GM10248 (cell line): ENCODE data around the gene MELTF.
"Not testable (repeated sequence)": the region's sequence is repeated elsewhere in the genome, so short reads cannot be mapped to it uniquely, and the experiment has no call there.

Experiments used
- CTCF ChIA-PET: fragments of 300-600 bp; sonication (Branson Sonifier 250); formaldehyde crosslinking; extraction: SDS; loops from one replicate; lab custom pipeline; 2021; ENCODE audit warnings: antibody characterized with exemption; lab: Yijun Ruan, JAX
- POLR2A ChIA-PET: fragments of 350-650 bp; sonication (Branson Sonifier 250); formaldehyde crosslinking; extraction: SDS; loops from one replicate; lab custom pipeline; 2020; ENCODE audit warnings: antibody characterized with exemption; lab: Yijun Ruan, JAX
- DNase-seq: peaks from one replicate; pipeline ENCODE4 v3.0.0; 2012; ENCODE audit errors: extremely low spot score
- CTCF ChIP-seq: IDR thresholded peaks from 2 replicates; pipeline ENCODE4 v1.5.1; 2012; ENCODE audit warnings: mild to moderate bottlenecking, low read depth; ENCODE audit errors: extremely low read depth, missing control alignments, control extremely low read depth

Gene MELTF

GRCh38 chr3:197042539-197042938, 12.9 kb upstream of the MELTF start:
- TF ChIP-seq CTCF: no peak
- ChIA-PET CTCF (interaction anchor here (1.2 to 7.6 kb wide), 2 partner anchors 12 to 40 kb away, joined by 4 to 89 read pairs; partner anchors contain the start of gene MELTF), POLR2A (no interaction called here)
- DNase-seq: no peak

GRCh38 chr3:197041875-197042488, 12.4 kb upstream of the MELTF start:
- POLR2A ChIA-PET: no interaction called here
- no peak for DNase-seq
- TF ChIP-seq CTCF: no peak
- CTCF ChIA-PET: interaction anchor here (0.7 to 7.6 kb wide), 3 partner anchors 12 to 39 kb away, joined by 3 to 89 read pairs (median 4); partner anchors contain the start of gene MELTF

DNA sequence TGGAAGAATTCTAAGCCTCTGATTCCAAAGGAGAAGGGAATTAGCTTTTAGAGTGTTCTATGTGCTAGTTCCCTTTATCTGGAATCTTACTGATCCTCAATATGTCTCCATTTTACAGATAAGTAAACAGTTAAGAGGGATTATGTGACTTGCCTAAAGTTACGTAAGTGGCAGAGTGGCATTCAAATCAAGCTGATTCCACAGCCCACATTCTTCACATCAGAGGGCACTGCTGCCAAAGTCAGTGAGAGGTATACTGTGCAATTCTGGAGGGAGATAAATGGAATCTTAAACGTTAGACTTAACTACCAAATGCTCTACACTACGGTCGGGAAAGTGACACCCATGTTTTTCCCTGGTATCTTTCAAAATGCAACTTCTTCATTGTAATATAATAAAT, 11.0 kb upstream of the MELTF start:
- DNase-seq: no peak
- TF ChIP-seq CTCF: no peak
- ChIA-PET CTCF (interaction anchor here (7.6 kb wide), 1 partner anchor 10 kb away, joined by 89 read pairs; the partner anchor contains the start of gene MELTF), POLR2A (no interaction called here)

DNA sequence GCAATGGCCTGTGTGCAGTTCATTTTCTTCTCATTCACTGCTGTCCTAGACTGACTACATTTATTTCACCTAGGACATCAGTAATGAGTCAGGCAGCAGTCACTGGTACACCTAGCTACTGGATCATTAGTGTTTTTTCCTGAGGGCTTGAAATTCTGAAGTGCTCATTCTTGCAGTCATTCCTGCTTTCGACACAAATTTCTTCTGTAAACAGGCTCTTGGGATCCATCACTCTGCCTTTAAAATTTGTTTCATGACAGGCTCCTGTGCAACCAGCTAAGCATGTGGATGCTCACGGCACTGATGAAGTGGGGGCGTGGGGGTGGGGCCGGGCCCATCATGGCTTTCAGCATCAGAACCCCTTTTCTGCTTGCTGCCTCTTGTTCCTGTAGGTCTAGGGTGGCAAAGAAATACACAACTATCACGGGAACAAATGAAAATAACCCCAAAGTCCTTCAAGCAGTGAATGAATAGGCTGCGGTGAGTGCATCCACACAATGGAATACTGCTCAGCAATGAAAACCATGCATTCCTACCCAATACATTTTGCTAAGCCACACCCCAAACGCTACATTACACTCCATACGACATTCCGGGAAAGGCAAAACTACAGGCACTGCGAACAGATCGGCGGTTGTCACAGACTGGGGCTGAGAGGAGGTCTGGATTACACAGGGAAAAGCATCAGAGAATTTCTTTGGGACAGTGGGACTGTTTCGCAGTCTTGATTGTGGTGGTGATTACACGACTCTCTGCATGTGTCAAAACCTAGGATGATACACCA, 9.3 kb upstream of the MELTF start:
- CTCF ChIA-PET: interaction anchor here (7.6 kb wide), 1 partner anchor 9 kb away, joined by 89 read pairs; the partner anchor contains the start of gene MELTF
- no peak for DNase-seq
- POLR2A ChIA-PET: no interaction called here
- no peak for TF ChIP-seq CTCF

DNA sequence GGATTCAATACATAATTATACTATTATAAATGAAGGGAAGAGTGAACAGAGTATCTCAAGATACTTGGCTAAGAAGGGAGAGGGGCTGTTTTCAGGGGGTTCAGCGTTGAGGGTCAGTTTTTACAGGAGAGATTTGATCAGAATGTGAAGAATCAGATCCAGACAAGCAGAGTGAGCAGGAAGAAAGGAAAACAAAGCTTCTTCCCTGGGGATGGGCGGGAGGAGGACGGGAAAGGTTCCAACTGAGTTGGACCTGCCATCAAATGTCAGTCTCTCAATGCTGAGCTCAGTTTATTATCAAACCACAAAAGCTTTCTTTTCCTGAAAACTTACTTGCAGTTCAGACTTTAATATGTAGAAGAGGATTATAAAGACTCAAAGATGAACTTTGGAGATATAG, 6.0 kb upstream of the MELTF start:
- ChIA-PET CTCF (interaction anchor here (1.4 to 1.7 kb wide), 3 partner anchors 9 to 152 kb away, joined by 4 to 8 read pairs (median 6); no protein-coding TSS in a partner anchor), POLR2A (interaction anchor here (0.6 kb wide), 1 partner anchor 33 kb away, joined by 4 read pairs; no protein-coding TSS in a partner anchor)
- DNase-seq: no peak
- no peak for TF ChIP-seq CTCF

- ChIA-PET CTCF (interaction anchor here (1.4 to 1.6 kb wide), 2 partner anchors 10 to 152 kb away, joined by 4 to 6 read pairs; no protein-coding TSS in a partner anchor), POLR2A (interaction anchor here (0.6 kb wide), 2 partner anchors 16 to 30 kb away, joined by 6 to 8 read pairs; no protein-coding TSS in a partner anchor)
- not testable (repeated sequence) for DNase-seq
Measured at GRCh38 chr3:197034778-197035177, 5.2 kb upstream of the MELTF start.

DNA sequence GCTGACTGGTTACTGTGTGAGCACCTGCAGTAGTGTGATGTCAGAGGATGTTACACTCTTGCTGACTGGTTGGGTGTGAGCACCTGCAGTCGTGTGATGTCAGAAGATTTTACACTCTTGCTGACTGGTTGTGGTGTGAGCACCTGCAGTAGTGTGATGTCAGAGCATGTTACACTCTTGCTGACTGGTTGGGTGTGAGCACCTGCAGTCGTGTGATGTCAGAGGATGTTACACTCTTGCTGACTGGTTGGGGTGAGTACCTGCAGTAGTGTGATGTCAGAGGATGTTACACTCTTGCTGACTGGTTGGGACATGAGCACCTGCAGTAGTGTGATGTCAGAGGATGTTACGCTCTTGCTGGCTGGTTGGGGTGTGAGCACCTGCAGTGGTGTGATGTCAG, 4.1 kb upstream of the MELTF start:
- POLR2A ChIA-PET, CTCF ChIA-PET, DNase-seq: not testable (repeated sequence)
